GM21786 (cell line): ENCODE measurements around the gene CPED1.
A peak's percentile ranks its signal among the peaks of the same experiment; 100 is the strongest.
"Not testable (repeated sequence)": the region's sequence is repeated elsewhere in the genome, so short reads cannot be mapped to it uniquely, and the experiment has no call there.

Source experiments
- ATAC-seq: cut with Tn5 transposase; IDR thresholded peaks from one replicate; pipeline ENCODE4 v1.9.1; 2021; ENCODE audit not compliant: unreplicated experiment

Gene CPED1

GRCh38 chr7:120981117-120981516 lies 7.4 kb upstream of the CPED1 start:
- no peak for ATAC-seq

GRCh38 chr7:120981888-120982615 lies 6.5 kb upstream of the CPED1 start:
- no peak for ATAC-seq

- not testable (repeated sequence) for ATAC-seq
Observed at GRCh38 chr7:120983592-120983991, 4.9 kb upstream of the CPED1 start.

GRCh38 chr7:120984406-120984805 lies 4.1 kb upstream of the CPED1 start:
- ATAC-seq = no peak

- ATAC-seq = no peak
Observed at GRCh38 chr7:120985130-120985758, 3.3 kb upstream of the CPED1 start.

GRCh38 chr7:120985839-120986238 lies 2.7 kb upstream of the CPED1 start:
- ATAC-seq = no peak

- no peak for ATAC-seq
Observed at GRCh38 chr7:120986650-120987049, 1.9 kb upstream of the CPED1 start.

GRCh38 chr7:120987280-120987679 lies 1.2 kb upstream of the CPED1 start:
- ATAC-seq = no peak

- peak; percentile 91 for ATAC-seq
Observed at GRCh38 chr7:120987683-120988590, 574 bp upstream of the CPED1 start.

GRCh38 chr7:120989257-120990220 lies 1.0 kb downstream of the CPED1 start:
- ATAC-seq = no peak

GRCh38 chr7:120990468-120991118 lies 2.1 kb downstream of the CPED1 start:
- no peak for ATAC-seq

GRCh38 chr7:120991161-120991560 lies 2.6 kb downstream of the CPED1 start:
- no peak for ATAC-seq

GRCh38 chr7:120991581-120991980 lies 3.1 kb downstream of the CPED1 start:
- no peak for ATAC-seq

GRCh38 chr7:120992272-120992964 lies 3.9 kb downstream of the CPED1 start:
- ATAC-seq = no peak

- ATAC-seq = no peak
Observed at GRCh38 chr7:120992965-120993494, 4.5 kb downstream of the CPED1 start.

- no peak for ATAC-seq
Observed at GRCh38 chr7:120993553-120994191, 5.2 kb downstream of the CPED1 start.

GRCh38 chr7:120994512-120995410 lies 6.2 kb downstream of the CPED1 start:
- no peak for ATAC-seq

- no peak for ATAC-seq
Observed at GRCh38 chr7:120995654-120996053, 7.1 kb downstream of the CPED1 start.
